BE2C (cell line): ENCODE data around the gene HPS1.

Experiments
- DNase-seq: peaks from one replicate; pipeline ENCODE4 v3.0.0-alpha.2; 2020
- H3K27me3 ChIP-seq: fragments of 250-450 bp; sonication (Bioruptor Pico); 2 replicates; pipeline ENCODE4 v1.5.1; 2020; ENCODE audit warnings: mild to moderate bottlenecking
- H3K36me3 ChIP-seq: fragments of 250-450 bp; sonication (Bioruptor Pico); 2 replicates; pipeline ENCODE4 v1.5.1; 2020; ENCODE audit warnings: mild to moderate bottlenecking
- H3K4me1 ChIP-seq: fragments of 250-450 bp; sonication (Bioruptor Pico); 2 replicates; pipeline ENCODE4 v1.5.1; 2020
- H3K4me3 ChIP-seq: 2 replicates; pipeline ENCODE4 v1.5.1; 2011; ENCODE audit warnings: low read depth, low read length
- H3K9me3 ChIP-seq: fragments of 250-450 bp; sonication (Bioruptor Pico); 2 replicates; pipeline ENCODE4 v1.5.1; 2020
- TF ChIP-seq, protein P1 (sequence below): IDR thresholded peaks from 2 replicates; pipeline ENCODE4 v1.5.1; 2012; ENCODE audit warnings: mild to moderate bottlenecking, low read depth, low read length

The HPS1 gene

GRCh38 chr10:98403812-98404504 is 42.8 kb downstream of the HPS1 start:
- no peaks in the 10 kb centered on the region for H3K9me3 ChIP-seq
- H3K4me1 ChIP-seq, result peaks cover 3% of the 10 kb centered on the region
- no peaks in the 10 kb centered on the region for H3K27me3 ChIP-seq
- DNase-seq, result no peak
- no peak overlapping the region for H3K4me3 ChIP-seq
- H3K36me3 ChIP-seq, result no peaks in the 10 kb centered on the region
- TF ChIP-seq, protein P1, sequence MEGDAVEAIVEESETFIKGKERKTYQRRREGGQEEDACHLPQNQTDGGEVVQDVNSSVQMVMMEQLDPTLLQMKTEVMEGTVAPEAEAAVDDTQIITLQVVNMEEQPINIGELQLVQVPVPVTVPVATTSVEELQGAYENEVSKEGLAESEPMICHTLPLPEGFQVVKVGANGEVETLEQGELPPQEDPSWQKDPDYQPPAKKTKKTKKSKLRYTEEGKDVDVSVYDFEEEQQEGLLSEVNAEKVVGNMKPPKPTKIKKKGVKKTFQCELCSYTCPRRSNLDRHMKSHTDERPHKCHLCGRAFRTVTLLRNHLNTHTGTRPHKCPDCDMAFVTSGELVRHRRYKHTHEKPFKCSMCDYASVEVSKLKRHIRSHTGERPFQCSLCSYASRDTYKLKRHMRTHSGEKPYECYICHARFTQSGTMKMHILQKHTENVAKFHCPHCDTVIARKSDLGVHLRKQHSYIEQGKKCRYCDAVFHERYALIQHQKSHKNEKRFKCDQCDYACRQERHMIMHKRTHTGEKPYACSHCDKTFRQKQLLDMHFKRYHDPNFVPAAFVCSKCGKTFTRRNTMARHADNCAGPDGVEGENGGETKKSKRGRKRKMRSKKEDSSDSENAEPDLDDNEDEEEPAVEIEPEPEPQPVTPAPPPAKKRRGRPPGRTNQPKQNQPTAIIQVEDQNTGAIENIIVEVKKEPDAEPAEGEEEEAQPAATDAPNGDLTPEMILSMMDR, result no peak

- Histone ChIP-seq H3K9me3 (no peaks in the 10 kb centered on the region), H3K4me3 (no peak overlapping the region), H3K36me3 (no peaks in the 10 kb centered on the region), H3K27me3 (no peaks in the 10 kb centered on the region), H3K4me1 (peaks cover 3% of the 10 kb centered on the region)
- no peak for DNase-seq
- TF ChIP-seq, protein P1, result no peak
Measured at GRCh38 chr10:98402931-98403718, 43.6 kb downstream of the HPS1 start.

GRCh38 chr10:98402478-98402877 is 44.3 kb downstream of the HPS1 start:
- H3K4me1 ChIP-seq, result peaks cover 3% of the 10 kb centered on the region
- H3K27me3 ChIP-seq, result no peaks in the 10 kb centered on the region
- H3K9me3 ChIP-seq, result no peaks in the 10 kb centered on the region
- TF ChIP-seq, protein P1, result no peak
- H3K4me3 ChIP-seq, result no peak overlapping the region
- DNase-seq, result no peak
- no peaks in the 10 kb centered on the region for H3K36me3 ChIP-seq

DNA sequence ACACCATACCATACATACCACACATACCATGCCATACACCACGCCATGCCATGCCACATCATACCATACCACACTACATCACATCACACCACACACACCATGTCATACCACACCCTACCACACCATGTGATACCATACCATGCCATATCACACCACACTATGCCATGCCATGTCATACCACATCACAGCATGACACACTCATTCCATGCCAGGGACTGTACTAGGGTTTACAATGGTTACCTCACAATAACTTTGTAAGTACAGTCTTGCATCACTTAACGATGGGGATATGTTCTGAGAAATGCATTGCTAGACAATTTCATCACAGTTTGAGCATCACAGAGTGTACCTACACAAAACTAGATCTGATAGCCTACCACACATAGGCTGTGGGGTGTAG is 46.3 kb downstream of the HPS1 start:
- Histone ChIP-seq H3K9me3 (no peaks in the 10 kb centered on the region), H3K4me1 (peaks cover 3% of the 10 kb centered on the region), H3K27me3 (no peaks in the 10 kb centered on the region), H3K36me3 (no peaks in the 10 kb centered on the region), H3K4me3 (no peak overlapping the region)
- TF ChIP-seq, protein P1, result no peak
- no peak for DNase-seq

GRCh38 chr10:98399784-98400183 is 47.0 kb downstream of the HPS1 start:
- H3K4me3 ChIP-seq, result no peak overlapping the region
- TF ChIP-seq, protein P1, result no peak
- no peak for DNase-seq
- no peaks in the 10 kb centered on the region for H3K9me3 ChIP-seq
- no peaks in the 10 kb centered on the region for H3K27me3 ChIP-seq
- H3K4me1 ChIP-seq, result peaks cover 3% of the 10 kb centered on the region
- no peaks in the 10 kb centered on the region for H3K36me3 ChIP-seq

DNA sequence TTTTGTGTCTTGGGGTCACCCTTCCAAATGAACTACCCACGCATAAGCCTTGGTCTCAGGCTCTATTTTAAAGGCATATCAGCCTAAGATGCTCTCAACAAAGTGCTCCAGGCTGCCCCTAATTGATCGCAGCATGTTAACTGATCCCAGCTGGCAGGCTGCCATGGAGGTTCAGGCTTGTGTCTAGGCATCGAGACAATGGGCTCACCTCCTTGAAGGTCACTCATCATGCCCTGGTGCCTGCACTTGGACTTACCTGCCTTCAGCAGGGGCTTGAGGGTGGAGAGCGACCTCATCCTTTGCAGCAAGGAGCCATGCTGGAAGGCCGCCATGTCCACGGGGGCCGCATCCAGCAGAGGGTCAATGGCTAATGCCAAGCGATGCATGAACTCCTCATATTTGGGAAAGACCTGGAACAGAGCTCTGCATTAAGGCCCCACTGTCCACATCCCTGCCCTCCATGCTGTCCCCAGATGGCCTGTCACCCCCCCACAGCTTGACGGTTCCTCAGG is 49.6 kb downstream of the HPS1 start:
- Histone ChIP-seq H3K4me3 (no peak overlapping the region), H3K27me3 (no peaks in the 10 kb centered on the region), H3K36me3 (no peaks in the 10 kb centered on the region), H3K4me1 (peaks cover 3% of the 10 kb centered on the region; the same call in 1 of the 2 replicates), H3K9me3 (no peaks in the 10 kb centered on the region)
- TF ChIP-seq, protein P1, result no peak
- no peak for DNase-seq
